ENCODE measurements around the gene RAPSN.

- TF ChIP-seq GATA2 (IDR thresholded peaks at IDR 0.05; ENCODE audit: low read depth, low read length) = no peak
- no peak for TF ChIP-seq GATA3 (IDR thresholded peaks at IDR 0.05; ENCODE audit: low read depth, low read length)
Observed at GRCh38 chr11:47480762-47481161, 31.8 kb upstream of the RAPSN start.
